Bronchial epithelial cell (primary cell): ENCODE measurements around the gene MYL12B. TPM values are rescaled to one million over a fixed set of nuclear protein-coding genes. Genes with fewer than 3 reads are reported as not detected.

ENCODE experiments used
- DNase-seq: peaks from one replicate; pipeline ENCODE4 v3.0.0-alpha.2; 2010; ENCODE audit warnings: low read depth
- FAIRE-seq: peaks from 2 replicates; lab custom pipeline; 2011; peaks lifted over from hg19 to GRCh38; lab: Jason Lieb, UNC
- H3K27me3 ChIP-seq: 2 replicates; pipeline ENCODE4 v1.5.1; 2011; ENCODE audit warnings: low read length; ENCODE audit not compliant: control insufficient read depth, insufficient read depth
- H3K36me3 ChIP-seq: 2 replicates; pipeline ENCODE4 v1.5.1; 2011; ENCODE audit warnings: low read length; ENCODE audit not compliant: control insufficient read depth, insufficient read depth
- H3K4me3 ChIP-seq: 2 replicates; pipeline ENCODE4 v1.5.1; 2011; ENCODE audit warnings: mild to moderate bottlenecking, low read depth, low read length, control low read depth
- CTCF ChIP-seq: IDR thresholded peaks from 2 replicates; pipeline ENCODE4 v1.5.1; 2011; ENCODE audit warnings: mild to moderate bottlenecking, moderate library complexity, low read length, control low read depth, inconsistent platforms; ENCODE audit not compliant: insufficient read depth, severe bottlenecking
- total RNA-seq: library from RNA; depleted of rRNA; stranded (reverse); fragments of >200 nt; gene quantifications from 2 replicates; pipeline ENCODE4 v1.2.1, GENCODE V29; 2014

The MYL12B gene
- total RNA-seq, 1 donor from 2014 or later, result 649 TPM

GRCh38 chr18:3281456-3282400, 19.8 kb downstream of the MYL12B start:
- FAIRE-seq (no peak), DNase-seq (peak; percentile 81)
- TF ChIP-seq CTCF, result peak; percentile 19
- Histone ChIP-seq H3K4me3 (no peak overlapping the region), H3K36me3 (peaks cover 2% of the 10 kb centered on the region), H3K27me3 (no peaks in the 10 kb centered on the region)

- H3K36me3 ChIP-seq, result no peaks in the 10 kb centered on the region
- FAIRE-seq, result peak; percentile 40
- TF ChIP-seq CTCF, result no peak
- no peaks in the 10 kb centered on the region for H3K27me3 ChIP-seq
- no peak for DNase-seq
- no peak overlapping the region for H3K4me3 ChIP-seq
Measured at GRCh38 chr18:3283253-3283863, 21.4 kb downstream of the MYL12B start.

- no peak for DNase-seq
- H3K27me3 ChIP-seq, result no peaks in the 10 kb centered on the region
- no peak overlapping the region for H3K4me3 ChIP-seq
- FAIRE-seq, result no peak
- no peak for TF ChIP-seq CTCF
- H3K36me3 ChIP-seq, result no peaks in the 10 kb centered on the region
Measured at GRCh38 chr18:3283908-3284307, 22.0 kb downstream of the MYL12B start.

- Histone ChIP-seq H3K27me3 (no peaks in the 10 kb centered on the region), H3K4me3 (no peak overlapping the region), H3K36me3 (no peaks in the 10 kb centered on the region)
- FAIRE-seq, result no peak
- no peak for DNase-seq
- TF ChIP-seq CTCF, result no peak
Measured at GRCh38 chr18:3284501-3284900, 22.6 kb downstream of the MYL12B start.

GRCh38 chr18:3286159-3286558, 24.2 kb downstream of the MYL12B start:
- FAIRE-seq (no peak), DNase-seq (no peak)

More at GRCh38 chr18:3286159-3286558, 24.2 kb downstream of the MYL12B start:
- Histone ChIP-seq H3K36me3 (no peaks in the 10 kb centered on the region), H3K4me3 (no peak overlapping the region), H3K27me3 (no peaks in the 10 kb centered on the region)
- no peak for TF ChIP-seq CTCF
